Stimulated activated effector memory CD8-positive, alpha-beta T cell treated with anti-CD3 and anti-CD28 coated beads, Interleukin-12 subunit alpha, Interleukin-12 subunit beta, amount 100 ng/mL, for 72 hours (primary cell): Measurements from ENCODE around the gene GTF3C5.
A peak's percentile ranks its signal among the peaks of the same experiment; 100 is the strongest.
"Not testable (repeated sequence)": the region's sequence is repeated elsewhere in the genome, so short reads cannot be mapped to it uniquely, and the experiment has no call there.

Experiments used
- ATAC-seq: fragments of 150-1000 bp; cut with Tn5 transposase; 2 replicates; pipeline ENCODE4 v1.10.0; 2021
- DNase-seq, 2 donors: peaks; one replicate each; pipeline ENCODE4 v3.0.0; 2021 to 2022; ENCODE audit warnings: low spot score in 2 of 2
- H3K27ac Mint-ChIP-seq: one replicate; pipeline ENCODE4 v1.8.0; 2022; ENCODE audit warnings: mild to moderate bottlenecking, mixed read lengths
- H3K36me3 Mint-ChIP-seq: one replicate; pipeline ENCODE4 v1.8.0; 2022; ENCODE audit warnings: mild to moderate bottlenecking, mixed read lengths
- H3K4me1 Mint-ChIP-seq: one replicate; pipeline ENCODE4 v1.8.0; 2022; ENCODE audit warnings: mixed read lengths
- H3K4me3 Mint-ChIP-seq: one replicate; pipeline ENCODE4 v1.8.0; 2022; ENCODE audit warnings: mild to moderate bottlenecking, mixed read lengths
- H3K9me3 Mint-ChIP-seq: one replicate; pipeline ENCODE4 v1.8.0; 2022; ENCODE audit warnings: mixed read lengths

Gene GTF3C5

GRCh38 chr9:132991351-132992300 is 39.2 kb upstream of the GTF3C5 start:
- ATAC-seq: no peak
- Mint-ChIP-seq H3K4me3 (no peak overlapping the region), H3K27ac (no peak overlapping the region)

GRCh38 chr9:132993511-132993939 is 37.3 kb upstream of the GTF3C5 start:
- no peak for ATAC-seq
- no peak for DNase-seq
- no peaks in the 10 kb centered on the region for H3K9me3 Mint-ChIP-seq
- H3K27ac Mint-ChIP-seq: no peak overlapping the region
- no peaks in the 10 kb centered on the region for H3K36me3 Mint-ChIP-seq
- H3K4me3 Mint-ChIP-seq: no peak overlapping the region
- H3K4me1 Mint-ChIP-seq: peaks cover 12% of the 10 kb centered on the region

More at GRCh38 chr9:132991351-132992300, 39.2 kb upstream of the GTF3C5 start:
- no peak for DNase-seq
- H3K9me3 Mint-ChIP-seq: no peaks in the 10 kb centered on the region
- H3K36me3 Mint-ChIP-seq: no peaks in the 10 kb centered on the region
- peaks cover 12% of the 10 kb centered on the region for H3K4me1 Mint-ChIP-seq

GRCh38 chr9:132994410-132995120 is 36.2 kb upstream of the GTF3C5 start:
- peak overlapping the region; percentile 13 for H3K27ac Mint-ChIP-seq
- H3K4me1 Mint-ChIP-seq: peaks cover 12% of the 10 kb centered on the region
- DNase-seq (no peak), ATAC-seq (peak; percentile 52)
- no peak overlapping the region for H3K4me3 Mint-ChIP-seq
- H3K9me3 Mint-ChIP-seq: no peaks in the 10 kb centered on the region
- H3K36me3 Mint-ChIP-seq: no peaks in the 10 kb centered on the region

GRCh38 chr9:132995121-132995420 is 35.7 kb upstream of the GTF3C5 start:
- Mint-ChIP-seq H3K27ac (no peak overlapping the region), H3K4me3 (no peak overlapping the region), H3K9me3 (no peaks in the 10 kb centered on the region), H3K4me1 (peaks cover 12% of the 10 kb centered on the region), H3K36me3 (no peaks in the 10 kb centered on the region)
- no peak for ATAC-seq
- no peak for DNase-seq

GRCh38 chr9:132995879-132996278 is 34.9 kb upstream of the GTF3C5 start:
- no peaks in the 10 kb centered on the region for H3K36me3 Mint-ChIP-seq
- no peaks in the 10 kb centered on the region for H3K9me3 Mint-ChIP-seq
- no peak for DNase-seq
- no peak for ATAC-seq
- no peak overlapping the region for H3K4me3 Mint-ChIP-seq
- peaks cover 12% of the 10 kb centered on the region for H3K4me1 Mint-ChIP-seq
- no peak overlapping the region for H3K27ac Mint-ChIP-seq

GRCh38 chr9:132996526-132996925 is 34.3 kb upstream of the GTF3C5 start:
- Mint-ChIP-seq H3K4me3 (no peak overlapping the region), H3K27ac (no peak overlapping the region), H3K4me1 (peaks cover 12% of the 10 kb centered on the region), H3K36me3 (no peaks in the 10 kb centered on the region), H3K9me3 (no peaks in the 10 kb centered on the region)
- ATAC-seq (no peak), DNase-seq (no peak)

- Mint-ChIP-seq H3K27ac (no peak overlapping the region), H3K36me3 (no peaks in the 10 kb centered on the region), H3K4me3 (no peak overlapping the region), H3K4me1 (peaks cover 13% of the 10 kb centered on the region), H3K9me3 (no peaks in the 10 kb centered on the region)
- DNase-seq (no peak), ATAC-seq (no peak)
These were observed 33.2 kb upstream of the GTF3C5 start for GRCh38 chr9:132997591-132997990.

GRCh38 chr9:132998221-132998620 is 32.6 kb upstream of the GTF3C5 start:
- not testable (repeated sequence) for H3K4me3 Mint-ChIP-seq, H3K9me3 Mint-ChIP-seq

GRCh38 chr9:132998831-132999635 is 31.8 kb upstream of the GTF3C5 start:
- Mint-ChIP-seq H3K27ac (no peak overlapping the region), H3K9me3 (no peaks in the 10 kb centered on the region), H3K4me1 (peaks cover 15% of the 10 kb centered on the region), H3K4me3 (no peak overlapping the region), H3K36me3 (no peaks in the 10 kb centered on the region)
- no peak for DNase-seq
- no peak for ATAC-seq

More at GRCh38 chr9:132998221-132998620, 32.6 kb upstream of the GTF3C5 start:
- DNase-seq, H3K27ac Mint-ChIP-seq, ATAC-seq, H3K36me3 Mint-ChIP-seq: not testable (repeated sequence)
- peaks cover 15% of the 10 kb centered on the region for H3K4me1 Mint-ChIP-seq

GRCh38 chr9:133002147-133003070 is 28.4 kb upstream of the GTF3C5 start:
- Mint-ChIP-seq H3K4me1 (peaks cover 7% of the 10 kb centered on the region), H3K27ac (no peak overlapping the region), H3K36me3 (no peaks in the 10 kb centered on the region), H3K4me3 (no peak overlapping the region), H3K9me3 (no peaks in the 10 kb centered on the region)
- DNase-seq: no peak
- ATAC-seq: no peak

GRCh38 chr9:133003071-133003461 is 27.7 kb upstream of the GTF3C5 start:
- H3K27ac Mint-ChIP-seq: no peak overlapping the region
- no peak for DNase-seq
- peaks cover 7% of the 10 kb centered on the region for H3K4me1 Mint-ChIP-seq
- no peaks in the 10 kb centered on the region for H3K9me3 Mint-ChIP-seq
- no peak for ATAC-seq
- no peak overlapping the region for H3K4me3 Mint-ChIP-seq
- H3K36me3 Mint-ChIP-seq: no peaks in the 10 kb centered on the region

- no peak overlapping the region for H3K27ac Mint-ChIP-seq
- H3K36me3 Mint-ChIP-seq: no peaks in the 10 kb centered on the region
- no peak overlapping the region for H3K4me3 Mint-ChIP-seq
- DNase-seq (no peak), ATAC-seq (no peak)
- peaks cover 7% of the 10 kb centered on the region for H3K4me1 Mint-ChIP-seq
- H3K9me3 Mint-ChIP-seq: no peaks in the 10 kb centered on the region
These were observed 27.1 kb upstream of the GTF3C5 start for GRCh38 chr9:133003671-133004090.

GRCh38 chr9:133004091-133004998 is 26.5 kb upstream of the GTF3C5 start:
- Mint-ChIP-seq H3K36me3 (no peaks in the 10 kb centered on the region), H3K9me3 (no peaks in the 10 kb centered on the region), H3K27ac (no peak overlapping the region), H3K4me1 (peaks cover 7% of the 10 kb centered on the region), H3K4me3 (no peak overlapping the region)
- ATAC-seq: no peak
- DNase-seq: no peak
